Lower lobe of right lung (tissue), 2 donors: ENCODE results near the gene IRF1. TPM values are rescaled to one million over a fixed set of nuclear protein-coding genes. Genes with fewer than 3 reads are reported as not detected.

Experiments used
- ATAC-seq, 2 donors: fragments of 200-7000 bp; cut with Tn5 transposase; one replicate each; pipeline ENCODE4 v1.9.1; 2020 to 2022; ENCODE audit warnings: mild to moderate bottlenecking in 2 of 2, moderate library complexity in 2 of 2
- DNase-seq: peaks from one replicate; pipeline ENCODE4 v3.0.0-alpha.2; 2020
- H3K27ac ChIP-seq: fragments of 200-600 bp; one replicate; pipeline ENCODE4 v1.8.0; 2022
- H3K27me3 ChIP-seq: fragments of 200-600 bp; one replicate; pipeline ENCODE4 v1.8.0; 2022; ENCODE audit warnings: low read depth
- H3K36me3 ChIP-seq: fragments of 200-600 bp; one replicate; pipeline ENCODE4 v1.8.0; 2022; ENCODE audit warnings: mild to moderate bottlenecking
- H3K4me1 ChIP-seq: fragments of 200-600 bp; one replicate; pipeline ENCODE4 v1.8.0; 2022
- H3K4me3 ChIP-seq: fragments of 200-600 bp; one replicate; pipeline ENCODE4 v1.8.0; 2022; ENCODE audit warnings: mild to moderate bottlenecking
- H3K9me3 ChIP-seq: fragments of 200-600 bp; one replicate; pipeline ENCODE4 v1.8.0; 2022
- CTCF ChIP-seq: fragments of 200-600 bp; IDR thresholded peaks from one replicate; pipeline ENCODE4 v1.8.0; 2022; ENCODE audit warnings: antibody characterized with exemption, mild to moderate bottlenecking
- intact Hi-C: fragments of 100-400 bp; cut with DNase I; formaldehyde crosslinking; loops from one replicate; pipeline ENCODE4 v1.11.0; 2022
- total RNA-seq: library from RNA; stranded (reverse); fragmentation: NEBNext Ultra II Directional; extraction: Animal tissue kit (Norgen Biotek cat#: 25700); gene quantifications from one replicate; pipeline ENCODE4 v1.2.1, GENCODE V29; 2021
- donor health status: DM: no; HTN: yes; CAD: no; lungs with severe emphysema.

IRF1 gene
- total RNA-seq, 1 donor from 2014 or later: 81.2 TPM

GRCh38 chr5:132496191-132496630, 5.6 kb upstream of the IRF1 start:
- DNase-seq: peak; percentile 97
- intact Hi-C loops: no loop called here
- no peak for TF ChIP-seq CTCF
- H3K4me3 ChIP-seq: peak overlapping the region; percentile 80
- peak overlapping the region; percentile 98 for H3K27ac ChIP-seq
- H3K36me3 ChIP-seq: no peaks in the 10 kb centered on the region
- H3K4me1 ChIP-seq: peaks cover 60% of the 10 kb centered on the region
- no peaks in the 10 kb centered on the region for H3K27me3 ChIP-seq
- peak; percentile 85 to 91 for ATAC-seq
- no peaks in the 10 kb centered on the region for H3K9me3 ChIP-seq

GRCh38 chr5:132495667-132496190, 5.2 kb upstream of the IRF1 start:
- Histone ChIP-seq H3K36me3 (no peaks in the 10 kb centered on the region), H3K9me3 (no peaks in the 10 kb centered on the region), H3K27ac (peak overlapping the region; percentile 98), H3K27me3 (no peaks in the 10 kb centered on the region), H3K4me1 (peaks cover 57% of the 10 kb centered on the region), H3K4me3 (peak overlapping the region; percentile 80)
- DNase-seq (peak; percentile 91), ATAC-seq (peak; percentile 71 to 79)
- no peak for TF ChIP-seq CTCF
- intact Hi-C loops: no loop called here

- peak overlapping the region; percentile 98 for H3K27ac ChIP-seq
- intact Hi-C loops: no loop called here
Observed at GRCh38 chr5:132493821-132494220, 3.2 kb upstream of the IRF1 start.

GRCh38 chr5:132493241-132493640, 2.7 kb upstream of the IRF1 start:
- no peak for ATAC-seq
- H3K4me3 ChIP-seq: no peak overlapping the region
- no peak for DNase-seq

More at GRCh38 chr5:132493821-132494220, 3.2 kb upstream of the IRF1 start:
- Histone ChIP-seq H3K27me3 (no peaks in the 10 kb centered on the region), H3K36me3 (peaks cover 3% of the 10 kb centered on the region), H3K9me3 (no peaks in the 10 kb centered on the region), H3K4me3 (no peak overlapping the region), H3K4me1 (peaks cover 62% of the 10 kb centered on the region)
- no peak for ATAC-seq
- DNase-seq: no peak
- no peak for TF ChIP-seq CTCF

GRCh38 chr5:132492386-132493125, 2.0 kb upstream of the IRF1 start:
- H3K36me3 ChIP-seq: peaks cover 15% of the 10 kb centered on the region
- peak overlapping the region; percentile 99 for H3K27ac ChIP-seq
- DNase-seq: no peak
- H3K27me3 ChIP-seq: no peaks in the 10 kb centered on the region
- no peak overlapping the region for H3K4me3 ChIP-seq
- TF ChIP-seq CTCF: no peak
- ATAC-seq: no peak
- peaks cover 66% of the 10 kb centered on the region for H3K4me1 ChIP-seq
- no peaks in the 10 kb centered on the region for H3K9me3 ChIP-seq
- intact Hi-C loops: no loop called here

More at GRCh38 chr5:132493241-132493640, 2.7 kb upstream of the IRF1 start:
- intact Hi-C loops: no loop called here
- TF ChIP-seq CTCF: no peak
- Histone ChIP-seq H3K27ac (no peak overlapping the region), H3K4me1 (peaks cover 66% of the 10 kb centered on the region), H3K27me3 (no peaks in the 10 kb centered on the region), H3K36me3 (peaks cover 9% of the 10 kb centered on the region), H3K9me3 (no peaks in the 10 kb centered on the region)
